Cardiac fibroblast (primary cell): ENCODE data around the gene APBA2.

Source experiments
- DNase-seq, 2 donors: peaks; one replicate each; pipeline versions ENCODE4 v3.0.0 to v3.0.0-alpha.2; 2010; ENCODE audit warnings: low read depth in 2 of 2
- H3K4me3 ChIP-seq, 2 donors: replicated peaks in 1 of 2; 1 replicate in 1 of 2; 2 replicates in 1 of 2; pipeline ENCODE4 v1.5.1; 2011; ENCODE audit warnings: low read depth in 2 of 2, low read length in 2 of 2, mild to moderate bottlenecking in 2 of 2, moderate library complexity in 1 of 2
- CTCF ChIP-seq: IDR thresholded peaks from one replicate; pipeline ENCODE4 v1.5.1; 2011; ENCODE audit warnings: low read depth, mild to moderate bottlenecking, low read length, inconsistent platforms

APBA2 gene

GRCh38 chr15:28920781-28921331, 35.1 kb downstream of the APBA2 start:
- no peak for TF ChIP-seq CTCF
- H3K4me3 ChIP-seq: no peak overlapping the region
- no peak for DNase-seq

- no peak for DNase-seq
- TF ChIP-seq CTCF: no peak
- no peak overlapping the region for H3K4me3 ChIP-seq
Observed at GRCh38 chr15:28921336-28921735, 35.6 kb downstream of the APBA2 start.

DNA sequence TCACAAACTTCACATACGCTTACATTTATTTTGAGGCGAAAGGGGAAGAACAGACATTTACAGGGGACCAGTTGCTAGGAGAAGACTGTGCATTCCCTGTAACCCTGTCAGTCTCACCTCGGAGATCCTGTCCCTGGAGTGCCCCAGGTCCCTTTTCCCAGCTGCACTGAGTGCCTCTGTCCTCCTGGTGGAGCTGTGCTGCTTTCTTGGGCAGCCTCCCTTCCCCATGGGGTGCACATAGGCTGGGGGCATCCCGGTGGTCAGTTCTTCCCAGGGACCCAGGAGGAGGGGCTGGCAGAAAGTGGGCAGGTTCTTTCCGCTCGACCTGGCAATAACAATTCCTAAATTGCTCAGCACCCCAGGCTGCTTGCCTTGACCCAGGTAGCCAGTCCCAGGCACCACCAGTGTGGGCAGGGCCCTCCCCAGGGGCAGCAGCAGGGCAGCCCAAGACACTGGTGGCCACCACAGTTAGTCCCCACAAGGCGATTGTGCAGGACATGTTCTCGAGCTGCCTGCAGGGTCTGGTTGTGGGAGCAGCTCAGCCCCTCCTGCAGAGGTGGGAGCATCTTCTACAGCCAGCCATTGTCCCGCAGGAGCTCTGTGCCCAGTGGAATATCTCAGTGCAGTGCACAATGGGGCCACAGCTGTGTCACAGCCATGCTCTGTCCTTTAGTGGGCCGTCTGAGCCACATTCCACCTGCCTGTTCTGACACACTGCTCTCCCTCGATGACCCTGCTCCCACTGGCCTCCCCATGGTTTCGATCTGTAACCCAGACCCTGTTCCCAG, 36.3 kb downstream of the APBA2 start:
- no peak overlapping the region for H3K4me3 ChIP-seq
- DNase-seq: no peak
- no peak for TF ChIP-seq CTCF

DNA sequence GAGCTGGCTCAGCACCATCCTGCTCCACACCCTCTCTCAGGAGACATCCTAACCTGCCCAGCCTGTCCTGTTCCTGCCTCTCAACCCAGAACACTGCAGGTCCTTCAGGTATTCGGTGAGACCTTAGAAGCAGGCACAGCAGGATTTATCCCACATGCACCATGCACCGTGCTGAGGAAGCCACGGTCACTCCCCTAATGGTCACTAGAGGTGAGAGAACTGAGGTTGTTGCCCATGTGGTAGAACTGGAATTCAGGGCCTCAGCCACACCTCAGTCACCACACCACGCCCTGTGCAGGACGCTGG, 36.9 kb downstream of the APBA2 start:
- no peak for DNase-seq
- TF ChIP-seq CTCF: no peak

GRCh38 chr15:28923726-28924280, 38.0 kb downstream of the APBA2 start:
- no peak for DNase-seq
- H3K4me3 ChIP-seq: no peak overlapping the region
- no peak for TF ChIP-seq CTCF

More for the DNA sequence above, 36.9 kb downstream of the APBA2 start:
- H3K4me3 ChIP-seq: no peak overlapping the region

- TF ChIP-seq CTCF: no peak
- no peak overlapping the region for H3K4me3 ChIP-seq
- no peak for DNase-seq
Observed at GRCh38 chr15:28927043-28927442, 41.3 kb downstream of the APBA2 start.
